HuH-7.5 (cell line): ENCODE measurements around the gene CD84.
"Not testable (repeated sequence)": the region's sequence is repeated elsewhere in the genome, so short reads cannot be mapped to it uniquely, and the experiment has no call there.

ENCODE experiments used
- DNase-seq: peaks from one replicate; pipeline ENCODE4 v3.0.0; 2011; ENCODE audit warnings: low spot score

CD84 gene

GRCh38 chr1:160608941-160609340 lies 29.6 kb upstream of the CD84 start:
- DNase-seq, result no peak

- no peak for DNase-seq
These were observed 29.2 kb upstream of the CD84 start for GRCh38 chr1:160608514-160608913.

GRCh38 chr1:160608057-160608456 lies 28.8 kb upstream of the CD84 start:
- DNase-seq, result no peak

- DNase-seq, result no peak
These were observed 28.4 kb upstream of the CD84 start for GRCh38 chr1:160607672-160608032.

GRCh38 chr1:160607011-160607671 lies 27.8 kb upstream of the CD84 start:
- peak; percentile 12 for DNase-seq

- DNase-seq, result no peak
These were observed 27.3 kb upstream of the CD84 start for GRCh38 chr1:160606611-160607010.

- DNase-seq, result no peak
These were observed 26.6 kb upstream of the CD84 start for GRCh38 chr1:160605792-160606479.

GRCh38 chr1:160605205-160605604 lies 25.9 kb upstream of the CD84 start:
- no peak for DNase-seq

GRCh38 chr1:160597705-160598104 lies 18.4 kb upstream of the CD84 start:
- DNase-seq, result no peak

- no peak for DNase-seq
These were observed 17.8 kb upstream of the CD84 start for GRCh38 chr1:160597051-160597450.

GRCh38 chr1:160590488-160590887 lies 11.2 kb upstream of the CD84 start:
- DNase-seq, result no peak

GRCh38 chr1:160588468-160588867 lies 9.2 kb upstream of the CD84 start:
- DNase-seq, result no peak

GRCh38 chr1:160584784-160585183 lies 5.5 kb upstream of the CD84 start:
- no peak for DNase-seq

- not testable (repeated sequence) for DNase-seq
These were observed 3.7 kb upstream of the CD84 start for GRCh38 chr1:160582976-160583375.

- DNase-seq, result no peak
These were observed 2.7 kb upstream of the CD84 start for GRCh38 chr1:160581961-160582360.

GRCh38 chr1:160580221-160580812 lies 1.0 kb upstream of the CD84 start:
- DNase-seq, result no peak

GRCh38 chr1:160578525-160579191 lies 638 bp downstream of the CD84 start:
- no peak for DNase-seq

GRCh38 chr1:160578175-160578524 lies 1.1 kb downstream of the CD84 start:
- DNase-seq, result no peak

- no peak for DNase-seq
These were observed 1.6 kb downstream of the CD84 start for GRCh38 chr1:160577671-160578070.

GRCh38 chr1:160576884-160577283 lies 2.4 kb downstream of the CD84 start:
- no peak for DNase-seq

GRCh38 chr1:160576390-160576789 lies 2.9 kb downstream of the CD84 start:
- no peak for DNase-seq

GRCh38 chr1:160575112-160575664 lies 4.1 kb downstream of the CD84 start:
- DNase-seq, result no peak

GRCh38 chr1:160570840-160571239 lies 8.5 kb downstream of the CD84 start:
- DNase-seq, result no peak
